ENCODE measurements around the gene ATXN7L1.

Gene ATXN7L1

DNA sequence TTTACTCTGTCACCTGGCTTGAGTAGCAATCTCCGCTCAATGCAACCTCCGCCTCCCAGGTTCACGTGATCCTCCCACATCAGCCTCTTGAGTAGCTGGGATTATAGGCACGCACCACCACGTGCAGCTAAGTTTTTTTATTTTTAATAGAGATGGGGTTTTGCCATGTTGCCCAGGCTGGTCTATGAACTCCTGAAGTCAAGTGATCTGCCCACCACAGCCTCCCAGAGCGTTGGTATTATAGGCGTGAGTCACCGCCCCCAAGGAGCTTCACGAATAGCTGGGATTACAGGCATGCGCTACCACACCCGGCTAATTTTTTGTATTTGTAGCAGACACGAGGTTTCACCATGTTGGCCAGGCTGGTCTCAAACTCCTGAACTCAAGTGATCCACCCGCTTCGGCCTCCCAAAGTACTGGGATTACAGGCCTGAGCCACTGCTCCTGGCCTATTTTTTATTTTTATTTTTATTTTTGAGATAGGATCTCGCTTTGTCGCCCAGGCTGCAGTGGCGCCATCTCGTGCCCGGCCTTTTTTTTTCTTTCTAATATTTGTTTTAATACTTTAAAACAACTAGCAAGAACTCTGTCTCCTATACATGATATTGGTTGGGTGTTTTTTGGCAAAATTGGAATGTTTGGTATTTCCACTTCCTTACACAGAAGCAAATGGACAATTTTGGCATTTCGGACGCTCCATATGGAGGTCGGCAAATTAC lies 296.2 kb downstream of the ATXN7L1 start:
- DNase-seq (ENCODE audit: low read depth), result no peak

DNA sequence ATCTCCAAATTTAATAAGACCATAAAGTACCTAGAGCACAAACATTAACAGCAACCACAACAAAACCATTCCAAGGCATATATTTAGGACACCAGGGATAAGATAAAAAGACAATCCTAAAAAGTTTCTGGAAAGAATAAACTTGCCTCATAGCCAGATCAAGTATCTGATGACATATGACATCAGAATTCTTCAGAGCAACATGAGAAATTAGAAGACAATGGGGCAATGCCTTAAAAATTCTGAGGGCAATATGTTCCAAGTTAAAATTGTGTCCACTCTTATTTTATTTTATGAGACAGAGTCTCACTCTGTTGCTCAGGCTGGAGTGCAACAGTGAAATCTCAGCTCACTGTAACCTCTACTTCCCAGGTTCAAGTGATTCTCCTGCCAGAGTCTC lies 297.9 kb downstream of the ATXN7L1 start:
- no peak for DNase-seq (ENCODE audit: low read depth)

DNA sequence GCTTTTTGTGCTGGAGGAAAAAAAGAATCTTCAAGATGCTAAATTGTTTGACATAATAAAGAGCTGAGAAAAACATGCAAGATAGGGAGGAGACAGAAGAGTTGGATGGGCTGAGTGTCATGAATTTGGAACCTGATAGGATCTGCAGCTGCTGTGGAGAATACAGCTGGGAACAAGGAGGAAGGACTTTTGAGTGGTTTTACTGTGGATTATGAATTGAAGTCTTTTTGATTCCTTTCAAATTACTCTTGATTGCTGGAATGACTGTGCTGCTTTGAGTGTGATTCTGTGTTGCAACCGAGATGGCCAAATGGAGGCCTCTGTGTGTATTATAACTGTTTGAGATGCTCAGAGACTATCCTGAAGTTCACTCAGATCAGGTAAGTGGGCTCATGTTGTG lies 299.1 kb downstream of the ATXN7L1 start:
- no peak for DNase-seq (ENCODE audit: low read depth)

DNA sequence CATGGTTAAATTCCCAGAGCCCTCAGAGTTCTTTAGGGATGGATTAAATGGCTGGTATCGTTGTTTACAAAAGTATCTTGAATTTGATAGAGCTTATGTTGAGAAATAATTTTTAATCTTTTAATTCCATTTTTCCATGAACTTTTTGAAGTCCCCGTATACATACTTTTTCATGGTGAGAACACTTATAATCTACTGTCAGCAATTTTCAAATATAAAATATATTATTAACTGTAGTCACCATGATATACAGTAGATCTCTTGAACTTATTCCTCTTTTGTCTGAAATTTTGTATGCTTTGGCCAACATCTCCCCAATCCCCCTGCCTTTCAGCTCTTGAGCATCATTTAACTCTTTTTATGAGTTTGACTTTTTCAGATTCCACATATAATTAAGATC lies 304.5 kb downstream of the ATXN7L1 start:
- no peak for DNase-seq (ENCODE audit: low read depth)

DNA sequence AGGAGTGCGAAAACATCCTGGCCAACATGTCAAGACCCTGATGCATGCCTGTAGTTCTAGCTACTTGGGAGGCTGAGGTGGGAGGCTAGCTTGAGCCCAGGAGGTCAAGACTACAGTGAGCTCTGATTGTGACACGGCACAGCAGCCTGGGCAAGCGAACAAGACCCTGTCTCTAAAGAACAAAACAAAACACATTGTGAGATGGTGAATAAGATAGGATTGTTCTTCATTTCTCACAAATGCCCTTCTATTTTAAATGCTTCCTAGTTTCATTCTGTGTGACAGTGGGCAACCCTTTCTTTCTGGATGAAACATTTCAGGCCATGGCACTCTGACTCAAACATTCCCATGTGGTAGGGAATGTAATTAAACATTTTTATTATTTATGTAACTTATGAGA lies 308.6 kb downstream of the ATXN7L1 start:
- DNase-seq (ENCODE audit: low read depth), result no peak

DNA sequence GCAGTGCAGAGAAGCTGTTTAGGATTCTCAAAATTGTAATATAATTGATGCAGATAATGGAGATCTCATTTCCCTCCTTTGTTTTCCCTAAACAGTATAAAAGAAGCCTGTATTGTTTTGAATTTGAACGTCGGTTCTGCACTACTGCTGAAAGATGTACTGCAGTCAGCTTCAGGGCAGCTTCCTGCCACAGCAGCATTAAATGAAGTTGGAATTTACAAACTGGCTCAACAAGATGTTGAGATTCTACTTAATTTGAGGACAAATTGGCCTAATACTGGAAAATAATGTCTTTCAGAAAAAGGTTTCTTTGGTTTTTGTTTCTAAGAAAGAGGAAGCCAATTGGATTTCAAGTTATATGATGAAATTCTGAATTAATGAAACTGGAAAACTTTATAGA lies 309.4 kb downstream of the ATXN7L1 start:
- no peak for DNase-seq (ENCODE audit: low read depth)

DNA sequence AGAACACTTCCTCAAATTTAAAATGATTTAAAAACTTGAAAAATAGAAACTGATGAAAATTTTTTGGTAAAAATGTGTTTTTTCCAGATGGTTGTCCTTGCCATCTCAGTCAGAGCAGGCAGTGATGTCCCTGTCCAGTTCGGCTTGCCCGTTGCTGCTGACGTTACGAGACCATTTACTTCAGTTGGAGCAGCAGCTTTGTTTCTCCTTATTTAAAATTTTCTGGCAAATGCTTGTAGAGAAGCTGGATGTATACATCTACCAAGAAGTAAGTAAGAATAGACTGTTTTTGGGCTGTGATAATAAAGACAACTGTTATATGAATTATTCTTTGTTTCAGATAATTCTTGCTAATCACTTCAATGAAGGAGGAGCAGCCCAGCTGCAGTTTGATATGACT lies 311.2 kb downstream of the ATXN7L1 start:
- DNase-seq (ENCODE audit: low read depth), result no peak

DNA sequence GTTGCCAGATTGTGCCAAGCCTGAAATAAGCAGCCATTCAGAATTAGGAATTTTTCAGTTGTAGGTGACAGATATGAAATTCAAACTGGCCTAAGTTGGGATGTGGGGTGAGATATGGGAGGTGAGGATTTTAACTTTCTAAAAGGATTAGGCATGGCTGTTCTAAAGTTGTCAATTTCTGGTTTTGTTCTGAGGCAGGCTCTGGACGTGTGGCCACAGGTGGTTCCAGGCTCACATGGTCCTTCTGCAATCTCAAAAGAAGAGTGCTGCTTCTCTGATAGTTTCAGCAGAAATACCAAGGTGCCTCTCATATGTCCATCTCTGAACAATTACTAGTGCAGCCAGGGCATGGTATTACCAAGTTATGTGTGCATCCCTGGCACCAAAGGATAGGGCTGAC lies 316.5 kb downstream of the ATXN7L1 start:
- no peak for DNase-seq (ENCODE audit: low read depth)

All from fibroblast of the conjunctiva (primary cell).